ENCODE measurements around the gene ETV5.

- no peak for TF ChIP-seq CTCF (IDR thresholded peaks at IDR 0.05; ENCODE audit: low read depth, low read length)
- no peak for TF ChIP-seq EZH2phosphoT487 (IDR thresholded peaks at IDR 0.05; ENCODE audit: low read depth)
Observed at GRCh38 chr3:186001842-186002241, 107.0 kb downstream of the ETV5 start.

Data from OCI-LY3 (cell line).